IPS DF 6.9 (cell line): Measurements from ENCODE around the gene VCAN.
"Not testable (repeated sequence)": the region's sequence is repeated elsewhere in the genome, so short reads cannot be mapped to it uniquely, and the experiment has no call there.

ENCODE experiments used
- DNase-seq: peaks from one replicate; pipeline ENCODE4 v3.0.0-alpha.2; 2013; ENCODE audit warnings: low read depth, low spot score
- H3K27ac ChIP-seq: one replicate; pipeline ENCODE4 v1.5.1; 2013; ENCODE audit warnings: low read length, control low read depth
- H3K27me3 ChIP-seq: 2 replicates; pipeline ENCODE4 v1.6.1; 2013; ENCODE audit warnings: mild to moderate bottlenecking, low read length; ENCODE audit not compliant: control insufficient read depth, insufficient read depth
- H3K36me3 ChIP-seq: 2 replicates; pipeline ENCODE4 v1.6.1; 2013; ENCODE audit warnings: low read length; ENCODE audit not compliant: control insufficient read depth, insufficient read depth
- H3K4me1 ChIP-seq: 2 replicates; pipeline ENCODE4 v1.6.1; 2013; ENCODE audit warnings: low read length; ENCODE audit not compliant: control insufficient read depth, insufficient read depth
- H3K4me3 ChIP-seq: 2 replicates; pipeline ENCODE4 v1.5.1; 2013; ENCODE audit warnings: mild to moderate bottlenecking, low read length
- H3K9me3 ChIP-seq: 2 replicates; pipeline ENCODE4 v1.6.1; 2013; ENCODE audit warnings: low read length, inconsistent platforms; ENCODE audit not compliant: control insufficient read depth, insufficient read depth
- WGBS: extraction: QIAGEN DNeasy Blood & Tissue Kit; methylation state at CpG from one replicate; pipeline ENCODE4 v1.1.7; 2013; ENCODE audit warnings: mixed read lengths, missing lambda C conversion rate; ENCODE audit not compliant: insufficient read length, insufficient coverage; 5-methylcytosine and 5-hydroxymethylcytosine counted together

The VCAN gene

DNA sequence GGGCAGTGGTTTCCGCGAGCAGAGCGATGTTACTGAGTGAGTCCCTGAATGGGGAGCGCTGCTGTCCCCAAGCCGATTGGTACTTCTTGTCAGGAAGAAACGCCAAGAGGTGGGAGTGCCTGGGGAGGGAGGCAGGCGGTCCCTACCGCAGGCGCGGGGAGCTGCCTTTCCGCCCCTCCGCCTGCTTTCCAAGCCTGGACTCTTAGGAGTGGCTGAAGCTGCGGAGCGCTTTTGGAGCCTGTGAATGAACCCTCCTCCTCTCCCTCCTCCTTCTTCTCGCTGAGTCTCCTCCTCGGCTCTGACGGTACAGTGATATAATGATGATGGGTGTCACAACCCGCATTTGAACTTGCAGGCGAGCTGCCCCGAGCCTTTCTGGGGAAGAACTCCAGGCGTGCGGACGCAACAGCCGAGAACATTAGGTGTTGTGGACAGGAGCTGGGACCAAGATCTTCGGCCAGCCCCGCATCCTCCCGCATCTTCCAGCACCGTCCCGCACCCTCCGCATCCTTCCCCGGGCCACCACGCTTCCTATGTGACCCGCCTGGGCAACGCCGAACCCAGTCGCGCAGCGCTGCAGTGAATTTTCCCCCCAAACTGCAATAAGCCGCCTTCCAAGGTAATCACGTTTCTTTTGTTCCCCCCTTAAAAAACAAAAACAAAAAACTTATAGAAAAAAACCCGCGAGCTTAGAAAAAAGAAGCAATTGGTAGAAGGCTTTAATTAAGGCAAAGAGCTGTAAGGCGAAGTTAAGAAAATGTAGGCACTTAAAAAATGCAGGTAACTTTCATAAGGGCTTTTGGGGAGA is at the start of gene VCAN:
Gene VCAN, plus strand, starts transcription at position 340 of the 808 bp plus-strand sequence. CDS start 11,775 bp downstream, outside the sequence.
- peak within 1 kb of the TSS; percentile 52 for H3K4me3 ChIP-seq
- DNase-seq, result no peak
- H3K4me1 ChIP-seq, result no peaks in the 10 kb centered on the region
- no peak within 1 kb of the TSS for H3K27ac ChIP-seq
- no peaks in the 10 kb centered on the region for H3K9me3 ChIP-seq
- no CpG with 5 or more reads among the region's 43 CpGs for WGBS
- H3K36me3 ChIP-seq, result no peaks in the 10 kb centered on the region
- H3K27me3 ChIP-seq, result no peaks in the 10 kb centered on the region

DNA sequence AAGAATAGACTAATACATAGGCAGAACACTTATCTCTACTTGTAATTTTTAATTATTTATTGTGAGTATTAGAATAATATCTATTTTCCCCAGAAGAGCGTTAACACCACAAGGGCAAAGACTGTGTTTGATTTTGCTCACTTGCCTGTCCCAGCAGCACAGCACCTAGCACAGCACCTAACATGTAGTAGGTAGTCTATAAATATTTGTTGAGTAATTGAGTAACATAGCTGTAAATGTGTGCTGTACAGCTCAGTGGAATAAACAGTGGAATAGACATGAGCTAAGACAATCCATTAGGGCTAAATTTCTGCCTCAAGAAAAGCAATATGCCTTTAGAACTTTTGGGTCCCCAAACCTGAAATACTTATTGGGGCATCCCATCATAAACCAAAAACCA is 49.3 kb upstream of the VCAN start:
- H3K27me3 ChIP-seq, result no peaks in the 10 kb centered on the region
- WGBS, result no CpG with 5 or more reads among the region's 1 CpG

DNA sequence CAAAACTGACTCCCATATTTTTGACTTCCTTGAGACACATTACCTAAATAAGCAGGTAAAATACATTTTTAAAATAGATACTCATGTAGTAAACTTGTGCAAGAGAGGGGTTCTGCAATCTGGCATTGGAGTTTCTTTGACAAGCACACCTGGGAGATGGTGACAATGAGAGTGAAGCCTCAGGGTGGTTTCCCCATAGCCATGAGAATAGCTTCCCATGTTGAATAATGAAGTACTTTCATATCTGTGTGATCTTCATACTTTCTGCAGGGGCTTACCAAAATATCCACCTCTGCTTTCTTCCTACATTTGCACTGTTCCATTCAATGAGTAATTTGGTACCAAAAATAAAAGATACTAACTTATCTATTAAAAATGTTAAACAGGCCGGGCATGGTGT is 44.7 kb upstream of the VCAN start:
- no CpG with 5 or more reads among the region's 1 CpG for WGBS
- no peak overlapping the region for H3K4me3 ChIP-seq
- no peaks in the 10 kb centered on the region for H3K9me3 ChIP-seq
- no peak overlapping the region for H3K27ac ChIP-seq
- no peaks in the 10 kb centered on the region for H3K27me3 ChIP-seq
- H3K36me3 ChIP-seq, result no peaks in the 10 kb centered on the region
- DNase-seq, result no peak
- H3K4me1 ChIP-seq, result no peaks in the 10 kb centered on the region

More for the DNA sequence above, 49.3 kb upstream of the VCAN start:
- H3K27ac ChIP-seq, result no peak overlapping the region
- H3K4me3 ChIP-seq, result no peak overlapping the region
- no peaks in the 10 kb centered on the region; the same call in 1 of the 2 replicates for H3K4me1 ChIP-seq
- no peaks in the 10 kb centered on the region for H3K36me3 ChIP-seq
- no peak for DNase-seq
- no peaks in the 10 kb centered on the region for H3K9me3 ChIP-seq

DNA sequence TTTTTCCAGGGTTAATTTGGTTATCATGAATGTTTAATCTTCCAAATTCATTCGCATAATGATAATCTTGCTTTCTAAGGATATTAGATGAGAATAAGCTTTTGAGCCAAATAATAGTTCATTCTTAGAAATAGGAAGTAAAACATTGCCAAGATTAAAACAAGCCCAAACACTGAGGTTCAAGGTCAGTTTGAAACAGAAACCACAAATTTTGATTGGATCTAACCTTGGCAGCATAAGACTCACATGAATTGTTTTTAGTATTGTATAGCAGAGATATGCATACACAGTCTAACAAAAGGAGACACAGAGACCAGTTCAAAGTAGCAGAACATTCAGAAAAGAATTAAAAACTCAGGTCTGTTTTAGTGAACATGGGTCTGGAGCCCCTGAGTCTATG is 43.4 kb upstream of the VCAN start:
- H3K4me3 ChIP-seq, result no peak overlapping the region
- no peak for DNase-seq
- no peak overlapping the region for H3K27ac ChIP-seq
- H3K9me3 ChIP-seq, result no peaks in the 10 kb centered on the region
- no peaks in the 10 kb centered on the region for H3K36me3 ChIP-seq
- H3K4me1 ChIP-seq, result no peaks in the 10 kb centered on the region
- WGBS, result no CpG with 5 or more reads among the region's 1 CpG
- H3K27me3 ChIP-seq, result no peaks in the 10 kb centered on the region

DNA sequence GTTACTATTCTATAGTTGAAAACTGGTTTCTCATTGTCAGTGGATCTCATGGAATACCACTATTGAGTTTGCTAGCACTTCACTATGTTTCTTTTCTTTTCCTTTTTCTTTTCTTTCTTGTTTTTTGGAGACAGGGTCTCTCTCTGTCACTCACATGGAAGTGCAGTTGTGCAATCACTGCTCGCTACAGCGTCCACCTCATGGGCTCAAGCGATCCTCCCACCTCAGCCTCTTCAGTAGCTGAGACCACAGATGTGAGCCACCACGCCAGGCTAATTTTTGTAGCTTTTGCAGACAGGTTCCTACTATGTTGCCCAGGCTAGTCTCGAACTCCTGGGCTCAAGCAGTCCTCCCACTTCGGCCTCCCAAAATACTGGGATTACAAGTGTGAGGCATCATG is 42.7 kb upstream of the VCAN start:
- no peaks in the 10 kb centered on the region for H3K36me3 ChIP-seq

DNA sequence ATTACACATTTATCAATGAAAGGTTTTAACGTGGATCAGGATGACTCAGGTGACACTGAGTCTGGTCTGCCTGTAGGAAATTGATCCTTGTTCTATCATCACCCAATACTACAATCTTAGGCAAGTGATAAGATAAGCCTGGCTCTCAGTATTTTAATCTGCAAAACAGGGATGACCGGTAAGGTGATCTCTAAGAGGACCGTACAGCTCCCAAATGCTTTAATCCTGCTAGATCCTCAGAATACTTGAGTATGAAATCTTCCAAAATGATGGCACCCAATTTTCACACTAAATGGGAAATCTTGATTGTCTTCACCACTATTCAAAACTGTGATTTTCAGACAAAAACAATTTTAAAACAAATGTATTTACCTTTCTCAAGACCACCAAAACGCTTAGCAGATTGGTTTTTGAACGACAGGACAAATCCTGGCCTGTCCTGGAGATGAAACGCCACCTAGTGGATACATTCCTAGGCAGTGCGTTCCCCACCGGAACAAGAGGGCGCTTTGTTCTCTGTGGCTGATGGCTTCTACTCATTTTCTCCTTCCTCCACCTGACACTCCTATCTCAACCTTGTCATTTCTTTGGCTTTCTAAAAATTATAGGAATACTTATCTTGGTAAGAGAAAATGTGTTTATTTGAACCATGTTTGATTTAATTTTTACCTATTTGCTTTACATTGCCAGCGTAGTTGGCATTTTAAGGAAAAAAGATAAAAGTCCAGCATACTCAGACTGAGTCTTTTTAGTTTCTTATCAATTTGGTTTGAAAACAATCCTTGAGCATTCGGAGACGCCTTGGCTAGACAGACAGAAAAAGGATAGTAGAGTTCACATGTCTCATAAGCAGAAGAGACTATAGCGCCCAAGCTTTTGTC is 41.2 kb upstream of the VCAN start:
- Histone ChIP-seq H3K27me3 (no peaks in the 10 kb centered on the region), H3K36me3 (no peaks in the 10 kb centered on the region), H3K9me3 (no peaks in the 10 kb centered on the region), H3K27ac (no peak overlapping the region), H3K4me1 (no peaks in the 10 kb centered on the region), H3K4me3 (no peak overlapping the region)
- WGBS, result no CpG with 5 or more reads among the region's 13 CpGs
- DNase-seq, result peak; percentile 61

More for the DNA sequence above, 42.7 kb upstream of the VCAN start:
- Histone ChIP-seq H3K27ac (no peak overlapping the region), H3K4me1 (no peaks in the 10 kb centered on the region), H3K9me3 (no peaks in the 10 kb centered on the region), H3K27me3 (no peaks in the 10 kb centered on the region), H3K4me3 (no peak overlapping the region)
- no peak for DNase-seq
- WGBS, result no CpG with 5 or more reads among the region's 6 CpGs

DNA sequence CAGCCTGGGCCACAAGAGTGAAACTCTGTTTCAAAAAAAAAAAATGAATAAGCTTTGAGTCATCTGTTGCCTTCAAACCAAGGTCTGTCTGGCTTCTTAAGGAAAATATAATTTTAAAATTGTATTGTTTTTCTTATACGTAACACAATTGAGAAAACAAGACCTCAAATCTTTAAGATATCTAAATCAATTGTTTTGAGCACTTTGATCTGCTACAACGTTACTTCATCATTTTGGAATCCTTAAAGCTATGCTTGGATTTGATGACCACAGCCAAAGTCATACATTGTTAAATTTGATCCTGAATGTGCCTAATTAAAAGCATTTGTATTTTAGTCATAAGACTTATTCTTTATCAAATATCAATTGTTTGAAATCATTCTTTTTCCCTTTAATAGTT is 37.7 kb upstream of the VCAN start:
- Histone ChIP-seq H3K27me3 (no peaks in the 10 kb centered on the region), H3K4me1 (no peaks in the 10 kb centered on the region), H3K27ac (no peak overlapping the region), H3K9me3 (no peaks in the 10 kb centered on the region), H3K36me3 (no peaks in the 10 kb centered on the region), H3K4me3 (no peak overlapping the region)
- DNase-seq, result no peak
- no CpG with 5 or more reads among the region's 2 CpGs for WGBS

DNA sequence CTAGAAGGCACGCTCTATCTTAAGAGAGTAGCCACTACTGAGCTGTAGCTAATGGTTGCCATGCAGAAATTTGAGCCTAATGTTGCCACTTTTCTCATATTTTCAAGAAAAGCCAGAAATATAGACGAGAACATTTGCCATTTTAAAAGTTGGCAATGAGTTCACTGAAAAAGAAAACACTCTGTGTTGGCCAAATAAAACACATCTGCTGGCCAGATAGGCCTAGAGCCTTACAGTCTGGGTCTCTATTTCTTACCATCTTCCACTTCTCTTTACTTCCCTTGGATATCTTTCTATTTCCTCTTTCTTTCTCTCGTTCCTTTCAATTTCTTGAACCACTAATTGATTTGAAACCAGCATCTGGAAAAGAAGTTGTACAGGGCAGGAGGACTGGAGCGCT is 36.6 kb upstream of the VCAN start:
- Histone ChIP-seq H3K4me1 (no peaks in the 10 kb centered on the region), H3K9me3 (no peaks in the 10 kb centered on the region), H3K27ac (no peak overlapping the region), H3K4me3 (no peak overlapping the region), H3K36me3 (no peaks in the 10 kb centered on the region), H3K27me3 (no peaks in the 10 kb centered on the region)
- no peak for DNase-seq
- 100% methylated on average over 1 of the region's 4 CpGs for WGBS

DNA sequence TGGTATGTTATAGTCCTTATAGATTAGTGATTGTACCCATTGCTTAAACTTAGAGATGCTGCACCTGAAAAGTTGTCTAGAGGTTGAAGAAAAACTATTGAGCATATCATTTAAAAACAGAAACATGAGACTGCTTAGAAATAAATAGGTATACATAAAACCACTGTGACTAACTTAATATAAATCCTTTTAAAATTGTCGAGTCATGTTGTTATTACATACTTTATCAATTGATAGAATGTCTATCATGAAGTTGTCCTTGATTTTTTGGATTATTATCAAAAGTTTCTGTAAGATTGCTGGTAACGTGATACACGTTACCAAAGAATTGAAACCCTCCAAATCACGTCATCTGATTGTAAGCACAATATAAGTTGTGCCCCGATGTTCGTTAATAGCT is 35.3 kb upstream of the VCAN start:
- H3K36me3 ChIP-seq, result no peaks in the 10 kb centered on the region
- H3K9me3 ChIP-seq, result no peaks in the 10 kb centered on the region
- H3K4me1 ChIP-seq, result no peaks in the 10 kb centered on the region
- no peak overlapping the region for H3K27ac ChIP-seq
- WGBS, result no CpG with 5 or more reads among the region's 6 CpGs
- H3K4me3 ChIP-seq, result no peak overlapping the region
- DNase-seq, result no peak
- no peaks in the 10 kb centered on the region for H3K27me3 ChIP-seq

DNA sequence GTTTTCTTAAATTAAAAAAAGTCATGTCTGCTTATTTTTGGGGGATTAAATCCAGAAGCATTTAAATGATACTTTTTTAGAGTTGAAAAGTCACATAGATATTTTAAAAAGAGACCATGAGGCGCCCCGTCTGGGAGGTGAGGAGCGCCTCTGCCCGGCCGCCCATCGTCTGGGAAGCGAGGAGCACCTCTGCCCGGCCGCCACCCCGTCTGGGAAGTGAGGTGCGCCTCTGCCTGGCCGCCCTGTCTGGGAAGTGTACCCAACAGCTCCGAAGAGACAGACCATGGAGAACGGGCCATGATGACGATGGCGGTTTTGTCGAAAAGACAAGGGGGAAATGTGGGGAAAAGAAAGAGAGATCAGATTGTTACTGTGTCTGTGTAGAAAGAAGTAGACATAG is 33.8 kb upstream of the VCAN start:
- not testable (repeated sequence) for H3K9me3 ChIP-seq, H3K36me3 ChIP-seq, DNase-seq, H3K4me1 ChIP-seq, H3K4me3 ChIP-seq, H3K27me3 ChIP-seq, H3K27ac ChIP-seq
- WGBS, result no CpG with 5 or more reads among the region's 17 CpGs
